SK-N-SH (cell line): ENCODE measurements around the gene QRICH2. TPM values are rescaled to one million over a fixed set of nuclear protein-coding genes. Genes with fewer than 3 reads are reported as not detected.

Experiments
- CTCF ChIA-PET: fragments of 300-600, 350-600 bp; formaldehyde crosslinking; extraction: SDS; loops from one replicate; lab custom pipeline; 2021; lab: Yijun Ruan, JAX
- POLR2A ChIA-PET: fragments of 350-600 bp; sonication (Branson Sonifier 250); formaldehyde crosslinking; extraction: SDS; loops from one replicate; lab custom pipeline; 2020; ENCODE audit warnings: antibody characterized with exemption, inconsistent platforms; lab: Yijun Ruan, JAX
- DNase-seq: peaks from one replicate; pipeline ENCODE4 v3.0.0; 2012
- H2AFZ ChIP-seq: fragments of 200-600 bp; sonication (generic); 2 replicates; pipeline ENCODE4 v1.8.1; 2016; ENCODE audit warnings: antibody characterized with exemption, mild to moderate bottlenecking, low read depth
- H3F3A ChIP-seq: fragments of 200-600 bp; sonication (generic); replicated peaks from 2 replicates; pipeline ENCODE3; 2016; ENCODE audit warnings: antibody characterized with exemption, mild to moderate bottlenecking; ENCODE audit not compliant: insufficient read depth
- H3K27ac ChIP-seq, 2 experiments: fragments of 200-500 bp in 1 of 2; fragments of 200-600 bp in 1 of 2; sonication (Bioruptor generic) in 1 of 2; sonication (generic), shearing (Covaris generic) in 1 of 2; 2 replicates each; pipeline versions ENCODE4 v1.5.1 to v1.6.1; 2014 to 2016; ENCODE audit warnings: low read depth in 2 of 2, inconsistent platforms in 1 of 2, low read length in 1 of 2, mild to moderate bottlenecking in 1 of 2, mixed read lengths in 1 of 2
- H3K27me3 ChIP-seq: fragments of 200-600 bp; sonication (generic), shearing (Covaris generic); 2 replicates; pipeline ENCODE4 v1.6.1; 2016; ENCODE audit warnings: mixed run types; ENCODE audit not compliant: insufficient read depth
- H3K36me3 ChIP-seq, 2 experiments: fragments of 200-500 bp in 1 of 2; fragments of 200-600 bp in 1 of 2; sonication (Bioruptor generic) in 1 of 2; sonication (generic) in 1 of 2; replicated peaks in 1 of 2; 2 replicates each; pipeline versions ENCODE3 to v1.5.1; 2014 to 2016; ENCODE audit warnings: low read length in 1 of 2, mild to moderate bottlenecking in 1 of 2; ENCODE audit not compliant: insufficient read depth in 2 of 2, control insufficient read depth in 1 of 2
- H3K4me1 ChIP-seq, 2 experiments: fragments of 200-500 bp in 1 of 2; fragments of 200-600 bp in 1 of 2; sonication (Bioruptor generic) in 1 of 2; sonication (generic), shearing (Covaris generic) in 1 of 2; 2 replicates each; pipeline versions ENCODE4 v1.5.1 to v1.6.1; 2014 to 2016; ENCODE audit warnings: low read depth in 1 of 2, low read length in 1 of 2, mixed run types in 1 of 2; ENCODE audit not compliant: insufficient read depth in 2 of 2, control insufficient read depth in 1 of 2
- H3K4me2 ChIP-seq: fragments of 200-600 bp; sonication (generic), shearing (Covaris generic); 2 replicates; pipeline ENCODE4 v1.6.1; 2017; ENCODE audit warnings: mixed run types
- H3K4me3 ChIP-seq, 2 experiments: fragments of 200-500 bp in 1 of 2; fragments of 200-600 bp in 1 of 2; sonication (Bioruptor generic) in 1 of 2; sonication (generic), shearing (Covaris generic) in 1 of 2; 2 replicates each; pipeline versions ENCODE4 v1.5.1 to v1.8.1; 2014 to 2016; ENCODE audit warnings: low read depth in 2 of 2, inconsistent platforms in 1 of 2, low read length in 1 of 2, mild to moderate bottlenecking in 1 of 2, mixed read lengths in 1 of 2, moderate library complexity in 1 of 2
- H3K79me2 ChIP-seq: fragments of 200-600 bp; sonication (generic); 2 replicates; pipeline ENCODE4 v1.8.1; 2017; ENCODE audit warnings: mild to moderate bottlenecking; ENCODE audit not compliant: insufficient read depth
- H3K9ac ChIP-seq: fragments of 200-600 bp; sonication (generic); 2 replicates; pipeline ENCODE4 v1.6.1; 2017; ENCODE audit warnings: mixed run types
- H3K9me2 ChIP-seq: fragments of 200-600 bp; sonication (generic); 2 replicates; pipeline ENCODE4 v1.6.1; 2017; ENCODE audit warnings: mixed run types
- H3K9me3 ChIP-seq: fragments of 200-600 bp; sonication (generic); 2 replicates; pipeline ENCODE4 v1.6.1; 2017; ENCODE audit warnings: mixed run types, mild to moderate bottlenecking, moderate library complexity
- H4K20me1 ChIP-seq: fragments of 200-600 bp; sonication (generic); 2 replicates; pipeline ENCODE4 v1.6.1; 2017; ENCODE audit warnings: mild to moderate bottlenecking, mixed run types; ENCODE audit not compliant: insufficient read depth
- CHD2 ChIP-seq: fragments of 150-350 bp; IDR thresholded peaks from 2 replicates; pipeline ENCODE4 v1.6.1; 2018; ENCODE audit warnings: low read length; ENCODE audit not compliant: partially characterized antibody
- CTCF ChIP-seq: fragments of 200-600 bp; sonication (generic); IDR thresholded peaks from 2 replicates; pipeline ENCODE4 v1.6.1; 2017; ENCODE audit warnings: antibody characterized with exemption, mild to moderate bottlenecking, moderate library complexity
- JUND ChIP-seq: IDR thresholded peaks from 2 replicates; pipeline ENCODE4 v1.4.0; 2012
- REST ChIP-seq: IDR thresholded peaks from 2 replicates; pipeline ENCODE4 v1.6.1; 2012; ENCODE audit warnings: mild to moderate bottlenecking, low read depth, low read length, moderate library complexity
- TCF12 ChIP-seq: IDR thresholded peaks from 2 replicates; pipeline ENCODE4 v1.4.0; 2012
- USF2 ChIP-seq: fragments of 150-350 bp; IDR thresholded peaks from 2 replicates; pipeline ENCODE4 v1.6.1; 2017; ENCODE audit warnings: antibody characterized with exemption, low read length, low read depth, borderline replicate concordance
- ZBTB33 ChIP-seq: IDR thresholded peaks from 2 replicates; pipeline ENCODE4 v1.4.0; 2012; ENCODE audit warnings: low read depth, borderline replicate concordance
- WGBS: methylation state at CpG from one replicate; pipeline ENCODE4 v1.1.6; 2017; ENCODE audit warnings: low lambda C conversion rate; 5-methylcytosine and 5-hydroxymethylcytosine counted together
- polyA plus RNA-seq, 3 experiments: library from polyadenylated mRNA; depleted of rRNA; stranded (reverse); fragments of >200 nt; gene quantifications; 2 replicates each; pipeline ENCODE4 v1.2.3, GENCODE V29; 2012

The QRICH2 gene
- polyA plus RNA-seq, 1 of the 3 experiments (the other 2 are of a cell fraction), result 6.2 TPM

- TF ChIP-seq USF2, result no peak
- TF ChIP-seq CHD2, result peak; percentile 92
- peak; percentile 90 for TF ChIP-seq TCF12
- TF ChIP-seq, all 33 proteins: peak for 19
Measured at GRCh38 chr17:76264755-76265623, 43.1 kb downstream of the QRICH2 start, which contains the start of gene UBALD2 (continued).

- Histone ChIP-seq H3K9me2 (no peaks in the 10 kb centered on the region), H3K4me1 (peaks cover 19% of the 10 kb centered on the region in 2 experiments; a peak in 3 of 4 replicates), H3K4me3 (peak overlapping the region; percentile 30 to 56), H3K36me3 (peaks cover 6 to 8% of the 10 kb centered on the region in 2 experiments), H3K27ac (peak overlapping the region; percentile 77 to 95), H3K4me2 (peak overlapping the region; percentile 75), H4K20me1 (peaks cover 5% of the 10 kb centered on the region; the same call in 1 of the 2 replicates), H3K79me2 (peaks cover 39% of the 10 kb centered on the region), H2AFZ (peak overlapping the region; percentile 96), H3K9ac (peak overlapping the region; percentile 69), H3F3A (peaks cover 23% of the 10 kb centered on the region), H3K9me3 (no peaks in the 10 kb centered on the region), H3K27me3 (no peaks in the 10 kb centered on the region)
- DNase-seq, result no peak
- TF ChIP-seq REST (no peak), JUND (no peak), ZBTB33 (no peak), CTCF (0 out of 2 replicates have a peak, but pooled peaks have one; percentile 7)
- WGBS, result 23% methylated on average over 9 of the region's 9 CpGs
- ChIA-PET POLR2A (interaction anchor here (0.6 to 0.7 kb wide), 2 partner anchors 15 to 171 kb away, joined by 3 read pairs; no protein-coding TSS in a partner anchor), CTCF (interaction anchor here (1.1 to 8.1 kb wide), 11 partner anchors 10 to 409 kb away, joined by 3 to 86 read pairs (median 5); partner anchors contain the start of gene WBP2)
Measured at GRCh38 chr17:76264425-76264754, 43.7 kb downstream of the QRICH2 start.
